ENCODE results near the gene ENOX2.
"Not testable (repeated sequence)": the region's sequence is repeated elsewhere in the genome, so short reads cannot be mapped to it uniquely, and the experiment has no call there.

The ENOX2 gene

GRCh38 chrX:130813932-130814331 is 89.1 kb downstream of the ENOX2 start:
- ATAC-seq (ENCODE audit: insufficient read depth, low read depth); H3K4me2 ChIP-seq (ENCODE audit: insufficient read depth, low read length); H3K4me1 ChIP-seq (ENCODE audit: insufficient read depth, low read length); DNase-seq; H3K4me3 ChIP-seq (ENCODE audit: low read depth in 1 of 2, low read length in 2 of 2); H2AFZ ChIP-seq (ENCODE audit: low read depth, low read length); H3K9me3 ChIP-seq (ENCODE audit: insufficient read depth, low read length, severe bottlenecking); H3K27ac ChIP-seq (ENCODE audit: low read length); H4K20me1 ChIP-seq (ENCODE audit: insufficient read depth, low read length); H3K9ac ChIP-seq (ENCODE audit: low read depth, low read length); H3K27me3 ChIP-seq (ENCODE audit: insufficient read depth, low read length, poor library complexity); H3K36me3 ChIP-seq (ENCODE audit: insufficient read depth, low read length); H3K79me2 ChIP-seq (ENCODE audit: insufficient read depth, low read length): not testable (repeated sequence)

- no peaks in the 10 kb centered on the region for H3K36me3 ChIP-seq (ENCODE audit: insufficient read depth, low read length)
- ATAC-seq (ENCODE audit: insufficient read depth, low read depth) (no peak), DNase-seq (no peak)
- no peak overlapping the region for H3K9ac ChIP-seq (ENCODE audit: low read depth, low read length)
- H3K27me3 ChIP-seq (ENCODE audit: insufficient read depth, low read length, poor library complexity): no peaks in the 10 kb centered on the region
- H3K4me2 ChIP-seq (ENCODE audit: insufficient read depth, low read length): no peak overlapping the region
- no peaks in the 10 kb centered on the region for H3K79me2 ChIP-seq (ENCODE audit: insufficient read depth, low read length)
- TF ChIP-seq CTCF (IDR thresholded peaks at IDR 0.05; ENCODE audit: borderline replicate concordance, extremely low read depth, low read length, poor library complexity, severe bottlenecking) (no peak), EZH2 (IDR thresholded peaks at IDR 0.05; ENCODE audit: borderline replicate concordance, low read depth, low read length, severe bottlenecking) (no peak)
- no peaks in the 10 kb centered on the region for H3K4me1 ChIP-seq (ENCODE audit: insufficient read depth, low read length)
- no peak overlapping the region for H3K27ac ChIP-seq (ENCODE audit: low read length)
- H3K4me3 ChIP-seq (ENCODE audit: low read depth in 1 of 2, low read length in 2 of 2): no peak overlapping the region
- H4K20me1 ChIP-seq (ENCODE audit: insufficient read depth, low read length): no peaks in the 10 kb centered on the region
- no peaks in the 10 kb centered on the region for H3K9me3 ChIP-seq (ENCODE audit: insufficient read depth, low read length, severe bottlenecking)
- H2AFZ ChIP-seq (ENCODE audit: low read depth, low read length): no peak overlapping the region
These were observed 92.4 kb downstream of the ENOX2 start for GRCh38 chrX:130810561-130810960.

- Histone ChIP-seq H3K27me3 (ENCODE audit: insufficient read depth, low read length, poor library complexity) (no peaks in the 10 kb centered on the region), H3K27ac (ENCODE audit: low read length) (no peak overlapping the region), H3K9me3 (ENCODE audit: insufficient read depth, low read length, severe bottlenecking) (no peaks in the 10 kb centered on the region), H3K4me3 (ENCODE audit: low read depth in 1 of 2, low read length in 2 of 2) (no peak overlapping the region), H3K79me2 (ENCODE audit: insufficient read depth, low read length) (no peaks in the 10 kb centered on the region), H4K20me1 (ENCODE audit: insufficient read depth, low read length) (no peaks in the 10 kb centered on the region), H3K4me2 (ENCODE audit: insufficient read depth, low read length) (no peak overlapping the region), H3K36me3 (ENCODE audit: insufficient read depth, low read length) (no peaks in the 10 kb centered on the region), H2AFZ (ENCODE audit: low read depth, low read length) (no peak overlapping the region), H3K4me1 (ENCODE audit: insufficient read depth, low read length) (no peaks in the 10 kb centered on the region), H3K9ac (ENCODE audit: low read depth, low read length) (no peak overlapping the region)
- ATAC-seq (ENCODE audit: insufficient read depth, low read depth) (no peak), DNase-seq (no peak)
- no peak for TF ChIP-seq EZH2 (IDR thresholded peaks at IDR 0.05; ENCODE audit: borderline replicate concordance, low read depth, low read length, severe bottlenecking)
- no peak for TF ChIP-seq CTCF (IDR thresholded peaks at IDR 0.05; ENCODE audit: borderline replicate concordance, extremely low read depth, low read length, poor library complexity, severe bottlenecking)
These were observed 97.1 kb downstream of the ENOX2 start for GRCh38 chrX:130805903-130806302.

GRCh38 chrX:130803537-130803936 is 99.5 kb downstream of the ENOX2 start:
- Histone ChIP-seq H3K4me2 (ENCODE audit: insufficient read depth, low read length) (no peak overlapping the region), H3K79me2 (ENCODE audit: insufficient read depth, low read length) (no peaks in the 10 kb centered on the region), H3K27me3 (ENCODE audit: insufficient read depth, low read length, poor library complexity) (no peaks in the 10 kb centered on the region), H4K20me1 (ENCODE audit: insufficient read depth, low read length) (no peaks in the 10 kb centered on the region), H3K9ac (ENCODE audit: low read depth, low read length) (no peak overlapping the region), H3K4me3 (ENCODE audit: low read depth in 1 of 2, low read length in 2 of 2) (no peak overlapping the region), H3K36me3 (ENCODE audit: insufficient read depth, low read length) (no peaks in the 10 kb centered on the region), H3K9me3 (ENCODE audit: insufficient read depth, low read length, severe bottlenecking) (no peaks in the 10 kb centered on the region), H2AFZ (ENCODE audit: low read depth, low read length) (no peak overlapping the region), H3K4me1 (ENCODE audit: insufficient read depth, low read length) (no peaks in the 10 kb centered on the region), H3K27ac (ENCODE audit: low read length) (no peak overlapping the region)
- DNase-seq: no peak
- no peak for TF ChIP-seq CTCF (IDR thresholded peaks at IDR 0.05; ENCODE audit: borderline replicate concordance, extremely low read depth, low read length, poor library complexity, severe bottlenecking)
- no peak for ATAC-seq (ENCODE audit: insufficient read depth, low read depth)

All from DND-41 (cell line).